RWPE1 (cell line): Measurements from ENCODE around the gene TSPAN2.

Experiments
- CTCF ChIA-PET: fragments of 350-600 bp; sonication (Branson Sonifier 250); formaldehyde crosslinking; extraction: SDS; loops from one replicate; lab custom pipeline; 2021; lab: Yijun Ruan, JAX
- POLR2A ChIA-PET: fragments of 400-600 bp; formaldehyde crosslinking; extraction: SDS; loops from one replicate; lab custom pipeline; 2020; ENCODE audit warnings: antibody characterized with exemption; ENCODE audit not compliant: low non-redundant PET; lab: Yijun Ruan, JAX
- DNase-seq: peaks from one replicate; pipeline ENCODE4 v3.0.0; 2012; ENCODE audit warnings: low spot score
- H3K27ac ChIP-seq: fragments of 450-650 bp; 2 replicates; pipeline ENCODE4 v1.5.1; 2017
- CTCF ChIP-seq: fragments of 450-650 bp; conservative IDR thresholded peaks from 2 replicates; pipeline ENCODE4 v1.5.1; 2017; ENCODE audit warnings: low read depth, mild to moderate bottlenecking

Gene TSPAN2

GRCh38 chr1:115107516-115108260 is 18.4 kb upstream of the TSPAN2 start:
- no peak overlapping the region for H3K27ac ChIP-seq
- no peak for DNase-seq
- POLR2A ChIA-PET, result no interaction called here
- no peak for TF ChIP-seq CTCF
- CTCF ChIA-PET, result no interaction called here

- CTCF ChIA-PET, result interaction anchor here (1.5 kb wide), 1 partner anchor 53 kb away, joined by 3 read pairs; no protein-coding TSS in a partner anchor
- POLR2A ChIA-PET, result no interaction called here
- TF ChIP-seq CTCF, result no peak
- H3K27ac ChIP-seq, result no peak overlapping the region
- DNase-seq, result no peak
Measured at GRCh38 chr1:115105831-115106230, 16.5 kb upstream of the TSPAN2 start.

GRCh38 chr1:115099693-115100050 is 10.4 kb upstream of the TSPAN2 start:
- TF ChIP-seq CTCF, result no peak
- POLR2A ChIA-PET, result no interaction called here
- peak; percentile 45 for DNase-seq
- no peak overlapping the region for H3K27ac ChIP-seq
- CTCF ChIA-PET, result interaction anchor here (1.0 to 1.3 kb wide), 2 partner anchors 13 to 40 kb away, joined by 3 to 5 read pairs; no protein-coding TSS in a partner anchor

GRCh38 chr1:115098979-115099692 is 9.8 kb upstream of the TSPAN2 start:
- peak; percentile 48 for DNase-seq
- ChIA-PET POLR2A (no interaction called here), CTCF (interaction anchor here (0.7 to 1.3 kb wide), 3 partner anchors 13 to 89 kb away, joined by 3 to 5 read pairs (median 3); no protein-coding TSS in a partner anchor)
- TF ChIP-seq CTCF, result no peak
- no peak overlapping the region for H3K27ac ChIP-seq

GRCh38 chr1:115092175-115092574 is 2.9 kb upstream of the TSPAN2 start:
- ChIA-PET POLR2A (no interaction called here), CTCF (no interaction called here)
- DNase-seq, result no peak
- no peak overlapping the region for H3K27ac ChIP-seq
- TF ChIP-seq CTCF, result no peak

DNA sequence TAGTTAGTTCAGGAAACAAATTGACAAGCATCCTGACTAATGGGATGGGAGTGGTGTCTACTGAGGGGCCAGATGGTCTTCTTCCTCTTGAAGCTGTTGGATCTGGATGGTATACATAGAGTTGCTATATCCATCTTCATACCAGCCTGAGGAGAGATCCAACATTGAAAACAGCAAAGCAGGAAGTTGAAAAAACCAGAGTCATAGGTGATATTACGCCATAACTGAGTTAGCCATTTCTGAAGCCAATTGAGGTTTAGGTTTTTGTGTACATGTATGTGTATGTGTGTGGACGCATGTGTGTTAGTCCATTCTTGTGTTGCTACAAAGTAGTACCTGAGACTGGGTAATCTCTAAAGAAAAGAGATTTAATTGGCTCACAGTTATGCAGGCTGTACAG is 2.3 kb upstream of the TSPAN2 start:
- CTCF ChIA-PET, result interaction anchor here (0.6 kb wide), 1 partner anchor 51 kb away, joined by 4 read pairs; no protein-coding TSS in a partner anchor
- H3K27ac ChIP-seq, result no peak overlapping the region
- no peak for DNase-seq
- POLR2A ChIA-PET, result no interaction called here
- TF ChIP-seq CTCF, result no peak
